Tibial nerve (tissue), 3 donors: ENCODE measurements around the gene NEU2.

ENCODE experiments used
- CTCF ChIP-seq, 5 experiments: fragments of 200-600 bp in 3 of 5; fragments of 450-650 bp in 2 of 5; sonication (generic) in 3 of 5; IDR thresholded peaks; one replicate each; pipeline ENCODE4 v1.5.1; 2016 to 2019; ENCODE audit warnings: antibody characterized with exemption in 5 of 5, mild to moderate bottlenecking in 3 of 5, moderate library complexity in 2 of 5
- POLR2A ChIP-seq, 2 donors: fragments of 450-650 bp; IDR thresholded peaks; one replicate each; pipeline ENCODE4 v1.6.1; 2017; ENCODE audit warnings: antibody characterized with exemption in 2 of 2, mild to moderate bottlenecking in 2 of 2, moderate library complexity in 2 of 2

GRCh38 chr2:233000886-233001750 lies 31.4 kb upstream of the NEU2 start:
- TF ChIP-seq CTCF (IDR thresholded peaks at IDR 0.05) (no peak), POLR2A (IDR thresholded peaks at IDR 0.05) (no peak)
